Diencephalon (tissue), 1 donor: ENCODE measurements around the gene OXCT2. TPM values are rescaled to one million over a fixed set of nuclear protein-coding genes. Genes with fewer than 3 reads are reported as not detected.

Experiments
- small RNA-seq: library from RNA; depleted of rRNA; stranded (forward); fragments of <200 nt; gene quantifications from one replicate; pipeline ENCODE3, GENCODE V24; 2014
- total RNA-seq: library from RNA; depleted of rRNA; stranded (reverse); fragments of >200 nt; gene quantifications from one replicate; pipeline ENCODE4 v1.2.3, GENCODE V29; 2014

The OXCT2 gene
- 0.46 TPM for total RNA-seq

DNA sequence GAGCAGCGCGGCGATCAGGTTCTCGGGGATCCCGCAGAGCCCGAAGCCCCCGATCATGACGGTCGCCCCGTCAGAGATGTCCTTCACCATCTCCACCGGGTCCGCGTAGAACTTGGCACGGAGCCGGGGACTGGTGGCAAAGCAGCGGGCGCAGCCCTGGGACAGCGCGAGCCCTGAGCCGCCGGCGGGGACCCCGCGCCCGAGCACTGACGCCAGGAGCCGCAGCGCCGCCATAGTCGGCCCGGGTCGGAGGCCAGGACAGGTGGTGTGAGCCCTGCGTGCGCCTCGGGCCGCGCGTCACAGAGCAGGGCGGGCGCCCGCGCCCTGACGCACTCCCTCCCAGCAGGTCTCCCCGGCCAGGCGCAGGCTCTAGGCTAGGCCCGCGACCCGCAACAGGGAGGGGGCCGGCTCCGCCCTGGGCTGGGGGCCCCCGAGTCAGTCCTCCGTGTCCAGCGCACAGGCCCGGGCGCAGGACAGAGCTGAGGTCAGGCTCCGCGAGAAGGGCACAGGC is at the start of gene OXCT2:
TSS of gene OXCT2 (minus strand) at position 327 of the 511 bp plus-strand sequence. CDS start at position 234, 93 bp downstream.

DNA sequence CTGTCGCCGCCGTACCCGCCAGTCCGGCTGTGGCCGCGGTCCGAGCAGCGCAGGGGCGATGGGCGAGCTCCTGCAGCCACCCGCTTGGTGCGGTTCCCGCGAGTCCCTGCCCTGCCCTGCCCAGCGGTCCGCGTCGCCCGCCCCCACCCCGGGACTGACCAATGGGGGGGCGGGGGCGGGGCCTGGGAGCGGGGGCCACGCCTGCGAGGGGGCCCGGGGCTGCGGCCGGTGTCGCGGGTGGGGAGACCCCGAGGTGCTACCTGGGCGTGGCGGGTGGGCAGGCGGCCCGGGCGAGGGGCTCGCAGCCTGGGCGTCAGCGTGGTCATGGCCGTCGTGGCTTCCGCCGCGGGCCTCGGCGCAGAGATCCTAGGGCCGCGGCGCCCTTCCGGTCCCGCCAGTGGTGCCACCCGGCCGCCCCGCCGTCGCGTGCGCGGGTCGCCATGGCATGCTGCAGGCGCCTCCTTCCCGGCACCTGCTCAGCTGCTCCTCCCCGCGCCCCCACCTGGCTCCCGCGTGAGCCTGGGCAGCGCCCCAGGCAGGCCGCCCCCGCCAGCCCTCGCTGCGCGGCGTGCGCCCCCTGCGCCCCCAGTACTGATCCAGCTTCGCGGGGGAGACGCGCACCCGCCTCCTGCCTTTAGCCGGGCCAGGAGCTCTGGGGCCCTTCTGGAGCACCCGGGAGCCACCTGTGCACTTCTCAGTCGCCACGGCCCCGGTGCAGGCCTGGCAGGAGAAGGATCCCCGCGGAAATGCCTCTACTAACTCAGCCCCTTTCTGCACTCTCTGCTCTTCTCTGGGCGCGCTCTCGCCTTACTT is 17.8 kb upstream of the OXCT2 start, which contains the start of gene BMP8B:
TSS of gene BMP8B (minus strand) at position 108 of the 813 bp plus-strand sequence. CDS start 380 bp downstream, outside the sequence.

DNA sequence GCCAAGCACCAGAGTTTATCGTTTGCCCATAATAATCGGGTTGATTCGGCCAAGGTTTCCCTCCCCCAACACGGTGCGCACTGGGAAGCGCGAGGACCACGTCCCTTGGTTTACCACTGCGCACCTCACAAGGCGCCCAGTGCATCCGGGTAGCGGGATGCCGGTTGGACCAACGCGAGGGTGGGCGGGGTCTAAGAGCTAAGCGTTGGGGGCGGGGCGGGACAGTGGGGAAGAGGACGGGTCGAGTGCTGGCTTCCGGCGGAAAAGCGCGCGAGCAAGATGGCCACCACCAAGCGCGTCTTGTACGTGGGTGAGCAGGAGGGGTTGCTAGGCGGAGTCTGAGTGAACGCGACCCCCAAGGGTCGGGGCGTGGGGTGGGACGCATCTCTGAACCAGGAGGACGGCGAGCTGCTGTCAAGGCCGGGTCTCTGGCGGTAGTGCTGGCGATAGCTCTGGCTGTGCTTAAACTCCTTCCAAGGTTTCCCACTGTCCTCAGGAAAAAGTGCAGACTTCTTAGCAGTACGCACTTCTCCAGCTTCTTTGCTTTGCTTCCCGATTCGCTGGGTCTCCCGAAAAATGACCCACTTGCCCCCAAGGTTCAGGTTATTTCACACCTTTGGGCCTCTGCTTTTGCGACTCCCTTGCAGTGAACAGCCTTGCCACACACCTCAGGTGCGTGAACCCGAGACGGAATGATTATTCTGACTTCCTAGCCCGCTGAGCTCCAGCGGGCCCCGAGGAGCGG is 32.4 kb downstream of the OXCT2 start, which contains the start of gene PPIE:
TSS of gene PPIE (plus strand) at position 261 of the 745 bp plus-strand sequence. CDS start at position 280, 19 bp downstream.

Small RNA genes lying within 50 kb of the gene (small RNA-seq; reads per million reads assigned to genes)
- gene AL033527.1 (not detected), gene RNU7-121P (not detected)

Other genes starting within 250 kb of the OXCT2 start
- 104 TPM for gene PABPC4, start 194.6 kb downstream of the OXCT2 start, total RNA-seq
- gene HEYL, start 131.7 kb downstream of the OXCT2 start, total RNA-seq: 1.4 TPM
- gene NT5C1A, start 99.2 kb downstream of the OXCT2 start, total RNA-seq: 2.3 TPM
- gene HPCAL4, start 79.9 kb downstream of the OXCT2 start, total RNA-seq: 195 TPM
- 24.5 TPM for gene PPIE, start 32.5 kb downstream of the OXCT2 start, total RNA-seq
- gene BMP8B, start 17.5 kb upstream of the OXCT2 start, total RNA-seq: 1.4 TPM
- 41.3 TPM for gene TRIT1, start 112.2 kb upstream of the OXCT2 start, total RNA-seq
- 8.8 TPM for gene MYCL, start 130.6 kb upstream of the OXCT2 start, total RNA-seq
- 26.8 TPM for gene MFSD2A, start 183.8 kb upstream of the OXCT2 start, total RNA-seq